Measurements from ENCODE around the gene DDX24.

Gene DDX24

DNA sequence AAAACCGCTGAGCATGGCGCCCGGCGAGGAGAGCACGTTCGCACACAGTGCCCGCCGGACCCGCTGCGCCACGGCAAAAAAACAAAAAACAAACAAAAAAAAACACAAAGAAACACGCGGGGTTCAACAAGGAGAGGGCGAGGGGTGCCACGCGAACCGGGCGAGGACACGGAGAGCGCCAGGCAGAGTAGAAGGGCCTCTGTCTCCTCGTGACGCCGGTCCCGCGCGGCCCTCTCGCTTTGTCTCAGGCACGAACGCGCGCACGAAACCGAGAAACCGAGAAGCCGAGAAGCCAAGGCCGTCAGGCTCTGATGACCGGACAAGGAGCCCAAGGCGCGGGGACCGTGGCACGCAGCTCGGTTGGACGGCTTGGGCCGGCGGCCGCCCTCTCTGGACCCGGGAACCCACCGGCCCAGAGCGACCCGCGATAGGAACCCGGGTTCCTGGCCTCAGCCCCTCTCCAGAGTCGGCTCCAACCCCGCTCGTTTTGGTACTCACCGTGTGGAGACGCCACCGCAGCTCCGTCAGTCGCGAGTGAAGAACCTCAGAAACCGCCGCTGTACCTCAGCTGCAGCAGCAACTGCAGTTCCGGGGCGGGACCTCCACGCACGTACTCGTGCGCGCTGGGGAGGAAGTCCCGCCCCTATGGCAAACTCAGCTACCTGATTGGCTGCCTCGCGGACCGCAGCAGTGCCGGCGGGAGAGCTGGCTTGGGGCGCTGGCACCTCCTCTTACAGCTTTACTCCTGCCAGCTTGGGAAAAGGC is at the start of gene DDX24, which contains the start of gene IFI27L1:
DDX24 (minus strand) TSS at position 582 of the 765 bp plus-strand sequence. CDS start 1,460 bp downstream, outside the sequence.
IFI27L1 (plus strand) TSS at position 690 of the 765 bp plus-strand sequence. CDS start 15,628 bp downstream, outside the sequence.
- DNase-seq: peak; percentile 97

- DNase-seq: peak; percentile 26
Measured at GRCh38 chr14:94129758-94130414, 48.9 kb upstream of the DDX24 start.

- DNase-seq: peak; percentile 67
Measured at GRCh38 chr14:94129111-94129757, 48.2 kb upstream of the DDX24 start, which contains the start of gene IFI27L2. Gene IFI27L2, minus strand, starts transcription at chr14:94129604. Its CDS starts 40 bp downstream, at chr14:94129564.

DNA sequence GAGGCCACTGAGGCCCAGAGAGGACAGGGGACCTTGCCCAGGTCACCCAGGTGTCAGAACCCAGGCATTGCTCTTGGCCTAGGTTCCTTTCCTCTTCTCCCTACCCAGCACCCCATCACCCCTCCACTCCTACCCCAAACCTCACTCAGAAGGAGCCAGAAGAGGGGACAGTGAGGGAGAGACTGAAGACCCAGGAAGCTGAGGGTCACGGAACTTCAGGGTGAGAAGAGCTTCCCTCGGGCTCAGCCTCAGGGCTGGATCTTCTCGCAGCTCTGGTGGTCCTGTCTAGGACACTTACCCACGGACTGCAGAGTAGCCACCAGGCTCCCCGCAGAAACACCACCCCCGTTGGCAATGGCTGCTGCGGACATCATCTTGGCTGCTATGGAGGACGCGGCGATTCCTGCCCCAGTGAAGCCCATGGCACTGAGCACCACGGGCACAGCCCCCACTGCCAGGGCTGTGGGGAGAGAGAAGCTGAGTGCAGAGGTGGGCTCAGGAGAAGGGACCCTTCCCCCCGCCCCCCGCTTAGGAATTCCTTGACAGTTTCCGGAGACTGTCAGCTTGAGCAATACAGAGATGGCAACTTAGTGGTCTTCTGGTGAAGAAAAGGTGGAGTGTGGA is 47.3 kb upstream of the DDX24 start:
- no peak for DNase-seq

GRCh38 chr14:94127330-94127729 is 46.3 kb upstream of the DDX24 start:
- no peak for DNase-seq

DNA sequence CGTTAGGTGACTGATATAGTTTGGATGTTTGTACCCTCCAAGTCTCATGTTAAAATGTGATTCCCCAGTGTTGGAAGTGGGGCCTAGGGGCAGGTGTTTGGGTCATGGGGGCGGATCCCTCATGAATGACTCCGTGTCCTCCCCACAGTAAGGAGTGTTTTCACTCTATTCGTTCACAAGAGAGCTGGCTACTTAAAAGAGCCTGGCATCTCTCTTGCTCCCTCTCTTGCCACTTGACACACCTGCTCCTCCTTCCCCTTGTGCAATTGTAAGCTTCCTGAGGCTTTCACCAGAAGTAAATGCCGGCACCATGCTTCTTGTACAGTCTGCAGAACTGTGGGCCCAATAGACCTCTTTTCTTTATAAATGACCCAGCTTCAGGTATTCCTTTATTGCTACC is 45.8 kb upstream of the DDX24 start:
- no peak for DNase-seq

DNA sequence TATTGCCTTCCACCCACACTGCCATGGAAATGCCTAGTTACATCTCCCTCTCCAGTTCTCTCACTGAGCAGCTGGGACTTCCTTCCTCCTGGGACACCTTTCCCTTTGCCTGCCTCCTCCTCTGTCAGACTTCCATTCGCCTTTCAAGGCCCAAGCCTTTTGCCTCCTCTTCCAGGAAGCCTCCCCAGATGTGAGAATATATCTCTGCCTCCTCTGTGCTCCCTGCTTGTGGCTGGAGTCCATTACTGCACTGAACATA is 45.3 kb upstream of the DDX24 start:
- no peak for DNase-seq

GRCh38 chr14:94125659-94126418 is 44.8 kb upstream of the DDX24 start:
- no peak for DNase-seq

DNA sequence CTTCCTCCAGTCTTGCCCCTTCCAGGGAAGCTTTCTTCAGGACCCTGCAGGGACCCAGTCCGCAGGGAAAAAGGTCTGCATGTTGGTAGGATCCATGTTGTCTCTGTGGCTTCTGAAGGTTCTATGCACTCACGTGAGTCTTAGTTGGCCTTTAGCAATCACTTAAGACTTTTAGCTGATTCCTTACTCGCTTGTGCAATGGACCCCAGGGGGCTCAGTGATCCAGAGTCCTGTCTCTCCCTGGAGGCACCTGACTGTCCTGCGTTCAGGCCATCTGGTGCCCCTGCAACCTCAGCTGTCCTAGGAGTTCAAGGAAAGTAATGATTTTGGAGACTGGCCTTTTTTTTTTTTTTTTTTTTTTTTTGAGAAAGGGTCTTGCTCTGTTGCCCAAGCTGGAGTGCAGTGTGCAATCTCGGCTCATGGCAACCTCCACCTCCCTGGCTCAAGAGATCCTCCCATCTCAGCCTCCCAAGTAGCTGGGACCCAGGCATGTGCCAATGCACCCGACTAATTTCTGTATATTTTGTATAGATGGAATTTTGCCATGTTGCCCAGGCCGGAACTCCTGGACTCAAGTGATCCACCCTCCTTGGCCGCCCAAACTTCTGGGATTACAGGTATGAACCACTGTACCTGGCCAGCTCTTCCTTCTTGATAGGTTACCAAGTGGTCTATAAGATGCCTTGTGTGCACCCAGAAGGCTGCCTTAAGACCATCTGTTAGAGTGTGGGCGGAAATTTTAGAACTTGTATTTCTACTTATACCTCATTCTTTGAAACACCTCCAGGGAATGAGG is 43.8 kb upstream of the DDX24 start:
- no peak for DNase-seq

DNA sequence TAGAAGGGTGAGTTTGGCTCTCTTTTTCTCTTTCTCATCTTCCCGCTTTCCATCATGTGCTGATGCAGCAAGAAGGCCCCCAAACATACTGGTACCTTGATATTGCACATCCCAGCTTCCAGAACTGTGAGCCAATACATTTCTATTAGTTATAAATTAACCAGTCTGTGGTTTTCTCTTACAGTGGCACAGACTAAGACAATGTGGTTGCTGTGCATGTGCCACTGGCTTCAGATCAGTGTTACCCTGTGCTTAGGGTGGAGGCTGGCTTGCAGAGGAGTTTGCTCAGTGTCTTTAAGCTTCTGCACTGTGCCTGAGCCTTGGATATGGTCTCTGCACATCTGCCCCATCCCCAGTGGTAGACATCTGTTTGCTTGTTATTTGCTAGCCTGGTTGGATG is 42.9 kb upstream of the DDX24 start:
- DNase-seq: no peak

DNA sequence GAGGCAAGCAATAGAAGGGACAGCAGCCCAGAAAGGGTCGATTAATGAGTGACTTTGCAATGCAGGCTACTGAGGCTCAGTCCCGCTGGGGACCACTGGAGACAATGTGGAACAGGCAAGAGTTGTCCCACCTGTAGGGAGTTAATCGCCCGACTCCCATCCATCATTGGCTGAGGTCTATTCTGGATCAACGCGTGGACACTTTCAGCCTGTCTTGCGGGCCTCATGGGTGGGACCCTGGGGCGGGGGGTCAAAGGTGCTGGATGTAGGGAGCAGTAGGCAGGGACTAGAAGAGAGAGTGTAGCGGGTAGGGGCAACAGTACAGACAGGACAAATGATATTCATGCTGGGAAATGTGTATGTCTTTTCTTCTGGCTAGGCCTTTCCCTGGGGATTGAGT is 42.3 kb upstream of the DDX24 start:
- no peak for DNase-seq

DNA sequence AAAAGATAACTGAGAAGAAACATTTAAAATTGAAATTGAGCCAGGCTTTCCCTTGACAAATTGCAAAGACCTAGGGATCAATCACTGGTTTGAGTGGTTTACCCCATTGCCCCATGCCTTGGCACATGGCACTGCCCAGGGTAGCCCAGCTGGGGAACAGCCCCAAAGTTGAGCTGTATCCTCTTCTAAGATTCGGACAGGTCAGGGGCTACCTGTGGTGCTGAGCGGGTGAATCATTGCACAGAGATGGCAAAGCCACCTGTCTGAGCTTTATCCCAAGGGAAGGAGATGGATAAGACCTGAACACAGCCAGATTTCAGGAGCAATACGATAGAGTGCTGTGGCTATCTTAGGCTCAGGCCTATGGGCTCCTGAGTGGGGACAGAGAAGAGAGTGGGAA is 41.4 kb upstream of the DDX24 start:
- no peak for DNase-seq

DNA sequence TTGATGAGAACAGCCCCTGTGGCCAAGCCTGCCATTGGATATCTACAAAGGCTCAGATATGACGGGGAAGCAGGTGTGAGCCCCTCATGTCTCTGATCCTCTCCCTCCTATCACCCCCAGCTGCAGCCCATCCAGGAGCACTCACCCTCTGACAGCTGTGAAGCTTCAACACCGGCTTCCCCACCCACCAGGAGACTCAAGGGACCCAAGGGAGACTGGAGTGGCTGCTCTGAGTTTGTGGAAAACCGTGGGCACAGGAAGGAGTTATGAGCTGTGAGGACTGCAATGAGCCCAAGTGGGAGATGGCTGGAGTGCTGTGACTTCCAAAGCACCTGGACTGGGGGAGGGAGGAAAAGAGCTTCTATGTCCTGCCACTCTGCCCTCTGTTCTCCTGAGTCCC is 40.5 kb upstream of the DDX24 start:
- DNase-seq: no peak

GRCh38 chr14:94120667-94121340 is 39.8 kb upstream of the DDX24 start:
- DNase-seq: no peak

- DNase-seq: no peak
Measured at GRCh38 chr14:94119071-94119470, 38.1 kb upstream of the DDX24 start.

GRCh38 chr14:94117856-94118255 is 36.9 kb upstream of the DDX24 start:
- DNase-seq: no peak

DNA sequence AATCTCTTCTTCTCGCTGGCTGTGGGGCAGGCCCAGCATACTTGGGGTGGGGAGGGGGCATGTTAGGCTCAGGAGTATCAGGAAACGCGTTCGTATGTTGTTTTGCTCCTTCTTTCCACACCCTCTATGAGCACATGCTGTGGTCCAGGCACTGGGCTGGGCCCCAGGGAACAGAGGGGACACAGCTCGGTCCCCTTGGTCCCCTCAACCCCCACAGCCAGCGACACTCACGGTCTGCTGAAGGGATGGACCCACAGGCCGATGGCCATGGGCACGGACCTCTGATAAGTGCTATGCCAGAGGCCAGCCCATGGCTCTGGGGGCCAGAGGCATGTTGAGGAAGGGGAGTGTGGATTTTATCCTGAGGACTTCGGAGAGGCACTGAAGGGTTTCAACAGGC is 35.7 kb upstream of the DDX24 start:
- DNase-seq: no peak

- no peak for DNase-seq
Measured at GRCh38 chr14:94115631-94116030, 34.6 kb upstream of the DDX24 start.

GRCh38 chr14:94115058-94115591 is 34.1 kb upstream of the DDX24 start:
- no peak for DNase-seq

DNA sequence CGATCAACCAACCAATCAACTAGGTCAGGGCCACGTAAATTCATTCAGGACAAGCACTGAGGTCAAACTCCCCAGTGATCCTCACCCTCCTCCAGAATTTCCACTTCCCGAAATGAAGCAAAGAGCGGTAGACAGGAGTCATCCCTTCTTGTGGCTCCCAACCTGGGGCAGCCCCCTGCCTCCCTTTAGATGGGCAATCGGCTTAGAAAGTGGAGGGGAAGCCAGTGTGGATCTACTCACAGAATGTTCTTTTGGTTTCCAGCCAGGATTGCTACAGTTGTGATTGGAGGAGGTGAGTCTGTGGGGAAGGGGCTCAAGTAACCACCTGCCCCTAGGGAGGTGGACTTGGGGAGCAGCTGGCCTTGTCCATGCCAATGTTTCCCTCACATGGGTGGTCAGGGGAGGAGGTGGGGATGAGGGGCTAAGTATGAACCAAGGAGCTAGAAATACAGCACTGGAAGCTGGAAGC is 33.6 kb upstream of the DDX24 start:
- DNase-seq: no peak

Data from stimulated activated CD4-positive, alpha-beta T cell treated with anti-CD3 and anti-CD28 coated beads, Interleukin-4, amount 100 ng/mL, for 24 hours (primary cell).